ENCODE measurements around the gene PCGF6.
"Not testable (repeated sequence)": the region's sequence is repeated elsewhere in the genome, so short reads cannot be mapped to it uniquely, and the experiment has no call there.

The PCGF6 gene, protein sequence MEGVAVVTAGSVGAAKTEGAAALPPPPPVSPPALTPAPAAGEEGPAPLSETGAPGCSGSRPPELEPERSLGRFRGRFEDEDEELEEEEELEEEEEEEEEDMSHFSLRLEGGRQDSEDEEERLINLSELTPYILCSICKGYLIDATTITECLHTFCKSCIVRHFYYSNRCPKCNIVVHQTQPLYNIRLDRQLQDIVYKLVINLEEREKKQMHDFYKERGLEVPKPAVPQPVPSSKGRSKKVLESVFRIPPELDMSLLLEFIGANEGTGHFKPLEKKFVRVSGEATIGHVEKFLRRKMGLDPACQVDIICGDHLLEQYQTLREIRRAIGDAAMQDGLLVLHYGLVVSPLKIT

GRCh38 chr10:103350517-103351260 lies at the start of gene PCGF6:
Gene PCGF6, minus strand, starts transcription at chr10:103351140. Its CDS starts 74 bp downstream, at chr10:103351066.
- DNase-seq: peak; percentile 48

- DNase-seq: no peak
These were observed 46.4 kb upstream of the PCGF6 start for GRCh38 chr10:103397191-103397825.

DNA sequence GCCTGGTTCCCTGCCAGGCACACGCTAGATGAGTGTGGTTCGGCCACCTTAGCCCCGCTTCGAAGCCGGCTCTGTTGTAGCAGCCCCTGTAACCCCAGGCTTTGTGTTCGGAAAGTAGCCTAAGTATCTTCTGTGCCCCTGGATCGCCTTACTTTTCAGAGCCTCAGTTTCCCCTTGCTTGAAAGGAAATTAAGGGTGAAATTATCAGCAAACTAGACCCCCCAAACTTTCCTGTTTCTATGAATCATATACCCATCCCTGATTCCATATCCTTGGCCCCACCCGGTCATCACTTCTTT lies 45.8 kb upstream of the PCGF6 start:
- no peak for DNase-seq

GRCh38 chr10:103396067-103396788 lies 45.3 kb upstream of the PCGF6 start, which contains the start of the genes ATP5MK and PDCD11:
Gene ATP5MK, minus strand, starts transcription at chr10:103396475. Its CDS starts 4,018 bp downstream, at chr10:103392457.
Gene PDCD11, plus strand, starts transcription at chr10:103396626. Its CDS starts 1,801 bp downstream, at chr10:103398427.
- peak; percentile 90 for DNase-seq

- no peak for DNase-seq
These were observed 44.8 kb upstream of the PCGF6 start for GRCh38 chr10:103395754-103396066.

- no peak for DNase-seq
These were observed 43.2 kb upstream of the PCGF6 start for GRCh38 chr10:103394180-103394579.

GRCh38 chr10:103382769-103383168 lies 31.8 kb upstream of the PCGF6 start:
- DNase-seq: no peak

GRCh38 chr10:103374263-103374662 lies 23.3 kb upstream of the PCGF6 start:
- DNase-seq: no peak

GRCh38 chr10:103373544-103373943 lies 22.6 kb upstream of the PCGF6 start:
- DNase-seq: no peak

- peak; percentile 93 for DNase-seq
These were observed 17.0 kb upstream of the PCGF6 start, which contains the start of gene TAF5 for GRCh38 chr10:103367782-103368518. Gene TAF5, plus strand, starts transcription at chr10:103367976. Its CDS starts 14 bp downstream, at chr10:103367990.

- DNase-seq: no peak
These were observed 16.4 kb upstream of the PCGF6 start for GRCh38 chr10:103367379-103367781.

DNA sequence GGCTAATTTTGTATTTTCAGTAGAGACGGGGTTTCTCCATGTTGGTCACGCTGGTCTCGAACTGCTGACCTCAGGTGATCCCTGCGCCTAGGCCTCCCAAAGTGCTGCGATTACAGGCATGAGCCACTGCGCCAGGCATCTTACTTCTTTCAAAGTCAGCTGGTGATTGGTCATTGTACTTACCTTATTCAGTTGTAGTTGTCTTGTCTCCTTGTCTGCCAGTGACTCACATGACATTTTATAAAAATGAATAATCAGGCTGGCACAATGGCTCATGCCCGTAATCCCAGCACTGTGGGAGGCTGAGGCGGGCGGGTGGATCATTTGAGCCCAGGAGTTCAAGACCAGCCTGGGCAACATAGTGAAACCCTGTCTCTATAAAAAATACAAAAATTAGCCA lies 9.9 kb upstream of the PCGF6 start:
- DNase-seq: not testable (repeated sequence)

- DNase-seq: not testable (repeated sequence)
These were observed 8.6 kb upstream of the PCGF6 start for GRCh38 chr10:103359493-103359892.

- DNase-seq: no peak
These were observed 5.1 kb upstream of the PCGF6 start for GRCh38 chr10:103355906-103356599.

GRCh38 chr10:103354567-103354966 lies 3.6 kb upstream of the PCGF6 start:
- not testable (repeated sequence) for DNase-seq

DNA sequence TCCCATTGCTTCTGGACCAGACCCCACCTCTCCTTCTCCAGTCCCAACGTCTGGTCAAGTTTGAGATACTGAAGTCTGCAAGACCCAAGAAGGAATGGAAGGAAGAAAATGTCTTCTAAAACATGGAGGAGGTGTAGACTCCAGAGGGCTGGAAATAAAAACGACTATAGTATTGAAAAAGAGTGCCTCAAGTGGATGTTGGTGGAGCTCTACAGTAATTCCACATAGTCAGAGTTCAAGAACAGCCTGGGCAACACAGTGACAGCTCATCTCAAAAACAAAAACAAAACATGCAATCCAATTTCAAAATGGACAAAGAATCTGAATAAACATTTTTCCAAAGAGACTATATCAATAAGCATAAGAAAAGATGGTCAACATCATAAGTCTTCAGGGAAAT lies 2.3 kb upstream of the PCGF6 start:
- DNase-seq: no peak

DNA sequence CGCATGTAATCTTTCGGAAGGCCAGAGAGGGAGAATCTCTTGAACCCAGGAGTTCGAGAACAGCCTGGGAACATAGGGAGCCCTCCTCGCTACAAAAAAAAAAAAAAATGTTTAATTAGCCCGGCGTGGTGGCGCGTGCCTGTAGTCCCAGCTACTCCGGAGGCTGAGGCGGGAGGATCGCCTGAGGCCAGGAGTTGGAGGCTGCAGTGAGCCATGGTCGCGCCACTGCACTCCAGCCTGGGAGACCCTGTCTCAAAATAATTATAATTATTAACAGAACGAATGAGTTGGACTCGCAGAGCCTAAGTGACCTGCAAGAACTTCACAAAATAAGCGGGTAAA lies 794 bp downstream of the PCGF6 start:
- no peak for DNase-seq

GRCh38 chr10:103336370-103336769 lies 14.6 kb downstream of the PCGF6 start:
- DNase-seq: no peak

- DNase-seq: no peak
These were observed 16.4 kb downstream of the PCGF6 start for GRCh38 chr10:103334567-103334966.

DNA sequence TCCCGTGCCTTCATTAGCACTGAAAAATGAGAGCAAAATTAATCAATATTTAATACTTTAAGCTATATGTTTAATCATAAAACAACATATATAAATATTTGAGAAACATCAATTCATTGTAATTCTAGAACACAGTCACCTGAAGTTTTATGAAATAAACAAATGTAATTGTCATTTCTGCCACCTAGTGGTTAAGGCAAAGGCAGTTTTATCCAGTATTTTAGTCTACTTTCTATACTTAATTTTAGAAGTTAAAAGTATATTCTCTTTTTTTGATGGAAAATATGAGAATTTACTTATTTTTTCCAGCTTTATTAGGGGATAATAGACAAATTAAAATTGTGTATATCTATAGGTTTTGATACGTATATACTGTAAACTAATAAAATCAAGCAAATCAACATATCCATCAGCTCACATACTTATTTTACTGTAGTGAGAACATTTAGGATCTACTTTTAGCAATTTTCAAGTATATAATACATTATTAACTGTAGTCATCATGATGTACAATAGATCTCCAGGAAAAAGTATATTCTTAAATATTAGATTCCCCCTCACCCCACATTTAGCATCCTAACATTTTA lies 16.9 kb downstream of the PCGF6 start:
- DNase-seq: peak; percentile 6

DNA sequence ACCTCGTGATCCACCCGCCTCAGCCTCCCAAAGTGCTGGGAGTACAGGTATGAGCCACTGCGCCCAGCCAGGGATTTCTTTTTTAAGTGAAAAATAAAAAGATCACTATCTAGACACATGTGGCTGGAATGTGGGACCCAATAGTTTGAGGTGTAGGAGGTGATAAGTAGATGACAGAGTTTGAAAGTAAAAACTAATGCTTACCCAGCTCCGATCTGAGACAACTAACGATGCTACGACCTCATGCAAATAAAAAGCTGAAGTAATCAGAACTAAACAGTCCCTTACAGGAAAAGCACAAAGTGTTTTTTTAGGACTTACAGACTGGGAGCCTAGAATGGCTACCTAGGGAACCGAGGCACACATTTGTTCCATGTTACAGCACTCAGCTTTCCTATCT lies 23.0 kb downstream of the PCGF6 start:
- DNase-seq: no peak

All from NCI-H1694 treated with DMSO at 0.1 percent for 48 hours (cell line).